ENCODE measurements around the gene SACM1L.

Gene SACM1L

DNA sequence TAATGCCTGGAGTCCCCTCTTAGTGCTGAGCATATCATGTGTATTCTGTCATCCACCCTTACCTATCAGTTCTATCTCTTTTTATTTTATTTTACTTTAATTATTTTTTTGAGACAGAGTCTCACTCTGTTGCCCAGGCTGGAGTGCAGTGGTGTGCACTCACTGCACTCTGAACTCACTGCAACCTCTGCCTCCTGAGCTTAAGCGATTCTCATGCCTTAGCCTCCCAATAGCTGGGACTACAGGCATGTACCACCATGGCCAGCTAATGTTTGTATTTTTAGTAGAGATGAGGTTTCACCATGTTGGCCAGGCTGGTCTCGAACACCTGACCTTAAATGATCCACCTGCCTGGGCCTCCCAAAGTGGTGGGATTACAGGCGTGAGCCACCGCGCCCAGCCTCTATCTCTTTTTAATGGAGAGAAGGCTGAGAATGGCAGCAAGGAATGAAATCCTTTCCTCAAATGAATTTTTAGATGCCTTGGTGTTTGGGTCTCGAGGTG lies 11.4 kb downstream of the SACM1L start:
- DNase-seq: no peak

DNA sequence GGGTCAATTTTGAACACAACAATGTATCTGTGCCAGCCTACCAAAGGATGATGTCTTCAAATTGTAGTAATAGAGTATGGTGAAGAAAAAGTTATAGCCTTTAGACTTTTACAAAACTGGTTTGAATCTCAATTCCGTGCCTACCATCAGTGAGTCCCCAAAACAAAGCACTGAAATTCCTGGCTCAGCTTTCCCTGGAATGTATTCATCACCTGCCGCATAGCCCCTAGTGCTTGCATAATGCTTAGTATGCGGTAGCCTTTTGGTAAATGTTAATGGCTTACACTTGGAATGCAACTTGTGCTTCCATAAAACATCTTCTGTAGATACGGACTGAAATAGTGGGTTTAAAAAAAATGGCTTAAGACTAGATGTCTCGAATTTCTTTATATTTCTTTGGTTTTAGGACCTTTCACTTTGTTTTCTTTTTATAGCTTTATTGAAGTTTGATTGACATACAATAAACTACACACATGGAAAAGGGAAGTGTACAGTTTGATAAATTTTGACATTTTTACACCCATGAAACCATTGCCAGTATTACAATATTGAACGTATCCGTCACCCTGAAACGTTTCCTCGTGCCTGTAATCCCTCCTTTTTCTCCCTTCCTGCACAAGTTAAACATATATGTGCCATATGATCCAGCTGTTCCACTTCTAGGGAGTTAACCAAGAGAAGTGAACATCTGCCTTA lies 12.1 kb downstream of the SACM1L start:
- no peak for DNase-seq

DNA sequence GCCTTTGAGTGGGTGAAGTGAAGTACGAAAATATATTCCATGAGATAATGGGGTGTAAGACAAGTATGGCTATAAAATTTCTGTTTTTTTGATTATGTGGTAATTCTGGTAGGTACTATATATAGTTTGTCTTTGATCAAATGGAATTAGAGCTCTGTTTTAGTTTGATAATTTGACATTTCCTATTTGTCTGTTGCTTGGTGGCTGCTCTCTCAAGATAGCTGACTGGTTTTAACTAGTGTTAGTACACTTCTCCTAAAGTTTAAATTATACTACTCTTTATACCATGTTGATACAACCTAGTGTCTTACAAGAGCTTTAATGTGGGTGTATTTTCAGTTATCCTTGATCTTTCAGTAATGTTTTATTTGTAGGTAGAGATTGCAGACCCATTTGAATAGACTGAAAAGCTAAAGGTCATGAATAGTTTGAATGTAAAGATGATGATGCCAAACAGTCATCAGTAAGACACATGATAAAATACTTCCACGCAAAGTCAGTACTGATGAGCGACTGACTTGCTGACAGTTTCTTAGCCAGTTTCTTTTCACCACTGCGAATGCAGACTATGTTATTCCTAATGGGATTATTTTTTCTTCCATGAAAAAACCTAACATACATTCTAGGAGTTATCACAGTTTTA lies 15.2 kb downstream of the SACM1L start:
- DNase-seq: no peak

DNA sequence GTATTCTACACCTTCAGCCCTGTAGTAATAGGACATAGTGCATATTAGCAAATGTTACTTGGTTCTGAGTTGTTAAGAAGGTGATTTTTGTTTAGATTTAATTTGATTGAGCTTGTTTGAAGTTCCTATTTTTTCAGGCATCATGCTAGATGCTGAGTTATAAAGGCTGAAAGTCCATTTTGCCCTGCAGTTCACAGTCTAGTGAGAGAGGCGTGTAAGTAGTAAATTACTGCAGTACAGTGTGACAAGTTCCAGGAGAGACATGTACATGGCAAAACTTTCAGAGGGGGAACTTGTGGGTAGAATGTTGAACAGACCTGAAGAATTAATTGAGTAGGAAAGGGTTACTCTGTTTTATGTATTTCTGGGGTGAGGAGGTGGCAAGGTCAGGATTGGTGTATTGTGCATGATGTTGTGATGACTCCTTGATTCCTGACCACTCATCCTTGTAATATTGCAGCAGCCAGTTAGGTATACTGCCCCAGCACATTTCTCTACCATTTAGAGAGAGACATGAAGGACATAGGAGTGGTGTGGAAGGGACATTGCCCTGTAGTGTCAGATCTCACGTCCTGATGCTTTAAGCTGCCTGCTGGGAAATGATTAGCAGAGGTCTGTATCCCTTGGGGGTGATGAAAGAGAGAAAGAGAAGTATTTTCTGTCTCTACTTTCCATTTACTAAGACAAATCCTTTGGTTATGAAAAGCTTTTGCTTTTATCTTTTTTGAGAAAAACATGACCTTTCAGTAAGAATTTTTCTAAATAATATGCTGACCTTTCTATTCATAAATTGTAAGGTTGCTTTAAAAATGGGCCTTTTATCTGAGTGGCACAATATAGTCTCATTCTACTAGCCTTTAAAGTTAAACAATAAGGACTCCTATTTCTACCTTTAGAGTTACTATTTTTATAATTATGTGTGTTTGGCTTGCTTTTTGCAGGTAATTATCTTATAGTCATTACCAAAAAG lies 16.9 kb downstream of the SACM1L start:
- DNase-seq: no peak

DNA sequence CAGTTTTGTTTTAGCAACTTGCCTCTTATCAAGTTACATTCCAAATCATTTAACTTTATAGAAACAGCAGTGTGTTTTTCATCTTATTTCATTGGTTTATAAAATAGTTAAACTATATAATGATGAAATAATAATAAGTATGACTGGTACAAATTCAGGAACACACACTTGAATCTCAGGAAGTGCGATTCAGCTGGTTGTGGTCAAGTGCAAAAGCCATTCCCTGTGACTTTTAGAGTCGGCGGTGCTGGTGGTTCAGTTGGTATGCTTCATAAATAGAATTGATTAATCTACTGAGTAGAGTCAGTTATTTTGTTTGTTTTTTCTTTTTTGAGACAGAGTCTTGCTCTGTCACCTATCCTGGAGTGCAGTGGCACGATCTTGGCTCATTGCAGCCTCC lies 22.7 kb downstream of the SACM1L start:
- DNase-seq: no peak

DNA sequence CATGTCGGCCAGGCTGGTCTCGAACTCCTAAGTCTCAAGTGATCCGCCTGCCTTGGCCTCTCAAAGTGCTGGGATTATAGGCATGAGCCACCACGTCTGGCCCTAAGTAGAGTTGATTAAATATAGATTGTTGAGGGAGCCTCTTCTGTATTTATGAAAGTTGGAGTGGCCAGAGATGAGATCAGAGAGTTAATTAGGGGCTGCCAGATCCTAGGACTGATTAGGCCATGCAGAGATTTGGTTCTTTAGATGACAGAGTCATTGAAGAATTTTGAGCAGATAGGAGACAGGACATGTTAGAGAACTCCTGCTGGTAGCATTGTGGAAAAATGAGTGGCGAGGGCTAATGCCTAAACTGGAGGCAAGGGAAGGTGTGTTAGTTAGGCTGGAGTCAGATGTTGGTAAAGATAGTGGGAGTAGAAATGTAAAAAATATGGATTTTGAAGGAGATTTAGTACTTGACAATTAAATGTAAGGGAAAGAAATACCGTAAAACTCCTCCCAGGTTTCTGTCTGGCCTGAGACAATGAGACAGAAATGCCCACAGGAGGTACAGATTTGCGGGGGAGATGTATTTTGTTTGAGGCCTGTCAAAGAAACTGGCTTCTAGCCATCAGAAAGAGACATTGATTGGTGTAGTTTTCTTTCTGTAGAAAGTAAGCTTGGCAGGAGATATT lies 23.4 kb downstream of the SACM1L start:
- DNase-seq: no peak

DNA sequence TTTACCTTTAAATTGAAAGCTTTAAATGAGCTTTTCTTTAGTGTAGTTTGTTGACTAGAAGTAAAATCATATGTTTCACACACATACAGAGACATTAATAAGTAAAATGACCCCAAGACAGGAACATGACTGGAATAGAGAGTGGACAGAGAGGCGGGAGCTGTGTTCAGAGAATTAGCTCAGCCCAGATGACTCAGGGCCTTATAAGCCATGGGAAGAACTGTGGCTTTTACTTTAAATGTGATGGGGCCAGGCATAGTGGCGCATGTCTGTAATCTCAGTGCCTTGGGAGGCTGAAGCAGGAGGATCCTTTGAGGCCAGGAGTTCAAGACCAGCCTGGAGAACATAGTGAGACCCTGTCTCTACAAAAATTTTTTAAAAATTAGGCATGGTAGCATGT lies 26.7 kb downstream of the SACM1L start:
- DNase-seq: no peak

DNA sequence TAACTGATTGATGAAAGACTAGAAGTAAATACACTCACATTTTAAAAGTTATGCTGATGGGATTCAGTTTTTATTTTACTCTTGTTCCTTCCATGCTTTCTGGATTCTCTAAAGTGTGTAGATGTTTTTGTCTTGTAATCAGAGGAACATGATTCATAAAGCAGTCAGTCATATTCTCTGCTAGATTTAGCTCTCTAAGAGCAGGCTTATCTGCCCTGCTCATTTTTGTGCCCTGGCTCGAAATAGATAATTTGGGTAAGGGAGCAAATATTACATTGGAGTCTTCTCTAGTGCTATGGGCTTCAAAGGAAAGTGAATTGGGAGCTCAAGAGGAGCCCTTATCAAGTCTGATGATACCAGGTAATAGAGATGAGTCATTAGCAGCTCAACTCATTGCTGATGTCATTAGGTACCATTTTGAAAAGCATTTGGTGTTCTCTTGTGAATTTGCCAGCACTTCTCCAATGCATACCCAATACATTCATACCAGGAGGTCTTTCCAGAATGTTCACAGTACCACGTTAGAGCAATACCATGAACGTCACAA lies 27.7 kb downstream of the SACM1L start:
- DNase-seq: no peak

DNA sequence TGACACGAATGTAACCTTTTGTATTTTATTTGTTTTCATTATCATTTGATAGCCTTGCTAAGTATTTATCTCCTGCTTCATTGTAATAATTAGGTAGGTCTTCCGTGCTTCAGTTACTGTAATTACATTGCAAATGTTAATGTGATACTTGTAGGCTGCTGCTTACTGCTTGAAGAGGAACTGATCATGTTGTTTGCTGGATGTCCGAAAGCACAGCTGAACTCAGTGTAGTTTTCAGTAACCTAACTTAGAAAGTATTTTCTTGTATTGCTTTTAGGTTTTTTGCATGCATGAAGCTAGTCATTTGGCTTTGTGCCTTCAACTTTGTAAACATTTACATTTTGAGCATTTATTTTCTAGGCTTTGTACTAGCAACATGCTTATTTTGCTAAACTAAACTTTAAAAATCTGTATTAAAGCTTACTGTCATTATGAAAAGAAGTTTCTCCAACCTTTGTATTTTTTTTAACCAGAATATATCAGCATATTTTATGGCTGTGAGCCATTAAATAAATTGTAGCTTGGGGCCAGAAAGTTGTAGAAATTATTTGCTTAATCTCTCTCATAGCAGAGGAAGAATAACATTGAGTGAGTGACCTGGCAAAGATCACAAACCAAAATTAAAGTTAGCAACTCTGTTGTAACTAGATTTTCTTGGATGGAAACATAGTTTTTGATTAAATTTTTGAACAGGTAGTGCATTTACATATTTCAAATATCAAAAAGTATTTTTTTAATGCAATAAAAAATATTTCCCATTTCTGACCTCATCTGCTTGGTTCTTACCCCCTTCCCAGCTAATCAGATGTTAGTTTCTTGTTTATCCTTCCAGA lies 30.7 kb downstream of the SACM1L start:
- DNase-seq: no peak

DNA sequence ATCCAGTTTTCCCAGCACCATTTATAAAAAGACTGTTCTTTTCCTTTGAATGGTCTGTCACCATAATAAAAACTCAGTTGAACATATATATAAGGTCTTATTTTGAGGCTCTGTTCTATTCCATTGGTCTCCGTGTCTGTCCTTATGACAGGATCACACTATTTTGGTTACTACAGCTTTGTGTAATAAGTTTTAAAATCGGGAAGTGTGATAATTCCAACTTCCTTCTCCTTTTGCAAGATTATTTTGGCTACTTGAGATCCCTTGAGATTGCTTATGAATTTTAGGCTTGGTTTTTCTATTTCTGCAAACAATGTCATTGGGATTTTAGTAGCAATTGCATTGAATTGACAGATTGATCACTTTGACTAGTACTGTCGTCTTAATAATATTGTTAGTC lies 35.7 kb downstream of the SACM1L start:
- no peak for DNase-seq

DNA sequence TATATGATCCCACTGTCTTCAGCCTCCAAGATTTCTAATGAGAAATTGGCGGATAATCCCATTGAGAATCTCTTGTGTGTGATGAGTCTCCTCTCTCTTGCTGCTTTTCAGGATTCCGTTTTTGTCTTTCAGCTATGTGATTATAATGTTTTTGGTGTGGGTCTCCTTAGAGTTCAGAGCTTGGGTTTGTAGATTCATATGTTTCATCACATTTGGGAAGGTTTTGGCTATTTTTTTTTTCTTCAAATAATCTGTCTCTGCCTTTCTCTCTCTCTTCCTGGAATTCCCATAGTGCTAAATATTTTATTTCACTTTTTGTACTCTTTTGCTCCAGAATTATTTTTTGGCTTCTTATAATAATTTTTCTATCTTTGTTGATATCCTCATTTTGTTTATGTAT lies 40.4 kb downstream of the SACM1L start:
- no peak for DNase-seq

DNA sequence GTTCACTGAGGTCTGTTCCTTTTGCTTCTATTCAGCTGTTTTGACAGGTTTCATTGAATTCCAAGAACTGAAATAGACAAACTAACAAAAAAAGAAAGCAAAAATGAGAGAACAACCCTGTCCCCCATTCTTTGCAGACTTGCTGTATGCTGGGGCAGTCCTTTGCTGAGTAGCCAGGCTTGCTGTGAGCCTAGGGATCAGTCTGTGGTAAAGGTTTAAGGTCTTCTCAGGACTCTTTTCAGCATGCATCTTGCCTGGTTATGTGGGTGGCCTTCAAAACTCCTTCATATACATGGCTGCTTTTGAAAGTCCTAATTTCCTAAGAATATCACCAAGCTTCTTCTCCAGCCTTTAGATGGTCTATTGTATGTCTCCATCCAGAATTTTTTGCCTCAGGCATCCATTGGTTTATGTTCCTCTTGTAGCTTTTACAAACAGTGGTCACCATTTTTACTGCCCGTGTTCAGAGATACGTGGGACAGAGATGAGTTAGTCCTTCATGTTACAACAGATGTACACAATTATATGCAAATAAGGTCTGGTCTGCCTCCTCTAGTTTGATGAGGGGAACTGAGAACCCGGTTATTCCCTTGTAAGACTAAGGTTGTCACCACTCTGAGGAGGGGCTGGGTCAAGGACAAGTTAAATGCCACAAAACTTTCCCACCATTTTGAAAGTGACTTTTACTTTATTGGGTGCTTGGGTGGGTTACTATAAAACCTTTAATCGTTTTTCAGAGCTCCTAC lies 41.4 kb downstream of the SACM1L start:
- DNase-seq: no peak

DNA sequence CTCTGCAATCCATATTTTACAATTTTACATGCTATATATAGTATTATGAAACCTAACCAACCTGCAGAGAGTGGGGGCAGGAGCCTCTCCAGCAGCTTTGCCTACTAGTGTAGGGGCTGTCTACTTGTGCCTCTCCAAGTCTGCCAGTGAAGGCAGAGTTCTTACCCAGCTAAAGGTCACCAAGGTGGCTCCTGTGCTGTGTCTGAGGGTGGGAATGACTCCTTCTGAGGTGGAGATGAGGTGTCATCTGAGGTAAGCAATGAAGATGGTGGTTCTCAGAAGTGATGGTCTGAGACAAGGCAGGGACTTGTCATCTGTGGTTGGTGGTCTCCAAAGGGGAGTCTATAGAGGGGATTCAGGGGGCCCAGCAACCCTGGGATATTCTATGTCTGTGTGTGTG lies 47.5 kb downstream of the SACM1L start:
- no peak for DNase-seq

DNA sequence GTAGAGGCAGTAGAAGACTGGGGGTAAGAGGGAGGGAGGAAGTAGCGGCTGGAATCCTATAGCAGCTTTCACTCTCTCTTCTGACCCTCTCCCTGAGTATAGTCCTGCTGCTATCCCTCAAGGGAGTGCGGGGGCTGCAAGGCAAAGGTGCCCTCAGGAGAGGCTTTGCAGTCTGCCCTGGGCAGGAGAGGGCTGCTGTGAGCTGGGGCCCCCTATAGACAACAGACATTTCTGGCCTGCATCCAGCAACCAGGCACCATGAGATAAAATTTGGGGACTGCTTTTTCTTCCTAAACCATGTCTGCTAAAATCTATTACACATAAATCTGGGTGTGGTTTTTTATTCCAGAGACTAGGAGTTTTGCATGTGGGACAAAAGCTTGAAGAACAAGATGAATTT lies 48.0 kb downstream of the SACM1L start:
- no peak for DNase-seq

DNA sequence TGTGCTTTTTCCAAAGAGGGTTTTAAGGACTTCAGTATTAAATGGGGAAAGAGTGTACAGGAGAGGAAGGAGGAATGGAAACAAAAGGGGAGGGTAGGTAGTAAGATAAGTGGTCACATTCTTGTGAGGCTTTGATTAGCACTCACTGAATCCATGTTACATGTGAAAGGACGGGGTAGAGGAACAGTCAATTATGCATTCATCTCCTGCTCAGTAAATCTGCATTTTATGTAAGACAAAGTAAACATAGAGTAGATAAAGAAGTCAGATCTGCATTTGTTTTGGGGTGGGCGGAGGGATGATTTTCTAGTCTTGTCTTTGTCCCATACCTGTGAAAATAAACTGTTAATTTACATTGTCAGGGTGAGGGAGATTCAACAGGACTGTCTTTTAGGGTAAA lies 50.8 kb downstream of the SACM1L start:
- DNase-seq: no peak

DNA sequence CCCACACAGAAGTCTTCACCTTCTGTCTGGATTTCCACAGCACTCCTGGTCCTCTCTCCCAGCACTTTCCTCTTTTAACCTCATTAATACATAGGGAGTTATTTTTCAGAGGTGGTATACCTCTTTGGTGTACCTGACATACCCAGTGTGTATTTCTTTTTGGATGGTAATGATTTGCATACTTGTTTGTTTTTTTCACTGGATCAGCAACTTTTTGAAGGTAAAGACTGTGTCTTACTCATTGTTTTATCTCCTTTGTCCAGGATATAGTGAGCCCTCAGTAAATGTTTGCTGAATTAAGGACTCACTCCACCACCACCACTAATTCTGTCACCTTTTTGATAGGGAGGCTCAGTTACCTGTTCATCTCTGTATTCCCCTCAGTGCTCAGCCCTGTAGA lies 52.1 kb downstream of the SACM1L start:
- no peak for DNase-seq

DNA sequence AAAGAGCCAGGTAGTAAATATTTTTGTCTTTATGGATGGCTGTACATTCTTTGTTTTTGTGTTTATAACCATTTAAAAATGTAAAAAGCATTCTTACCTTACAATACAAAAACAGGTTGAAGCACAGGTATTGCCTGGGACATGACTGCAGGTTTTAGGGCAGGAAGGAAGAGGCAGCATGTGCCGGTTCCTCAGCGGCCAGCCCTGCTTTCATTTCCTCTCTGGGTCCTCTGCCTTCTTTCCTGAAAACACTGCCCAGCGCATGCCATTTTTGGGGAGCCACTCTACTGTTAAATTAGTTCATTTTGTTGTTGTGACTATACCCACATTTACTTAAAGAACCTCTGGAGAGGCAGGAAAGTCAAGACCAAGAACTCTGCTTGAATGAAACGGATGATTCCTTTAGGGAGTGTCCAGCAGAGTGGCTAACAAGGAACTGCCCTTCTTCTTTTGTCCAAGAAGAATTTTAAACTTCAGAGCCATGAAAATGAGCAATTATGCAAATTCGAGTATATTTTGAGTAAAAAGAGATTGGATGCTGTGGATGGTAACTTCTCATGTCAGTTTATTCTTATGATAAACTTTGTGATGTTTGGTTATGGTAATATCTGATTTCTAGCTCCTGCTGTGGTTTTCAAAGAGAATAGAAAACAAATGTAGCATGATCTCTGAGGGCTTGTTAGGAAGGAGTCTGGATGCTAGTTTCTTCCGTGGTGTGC lies 52.7 kb downstream of the SACM1L start:
- DNase-seq: no peak

DNA sequence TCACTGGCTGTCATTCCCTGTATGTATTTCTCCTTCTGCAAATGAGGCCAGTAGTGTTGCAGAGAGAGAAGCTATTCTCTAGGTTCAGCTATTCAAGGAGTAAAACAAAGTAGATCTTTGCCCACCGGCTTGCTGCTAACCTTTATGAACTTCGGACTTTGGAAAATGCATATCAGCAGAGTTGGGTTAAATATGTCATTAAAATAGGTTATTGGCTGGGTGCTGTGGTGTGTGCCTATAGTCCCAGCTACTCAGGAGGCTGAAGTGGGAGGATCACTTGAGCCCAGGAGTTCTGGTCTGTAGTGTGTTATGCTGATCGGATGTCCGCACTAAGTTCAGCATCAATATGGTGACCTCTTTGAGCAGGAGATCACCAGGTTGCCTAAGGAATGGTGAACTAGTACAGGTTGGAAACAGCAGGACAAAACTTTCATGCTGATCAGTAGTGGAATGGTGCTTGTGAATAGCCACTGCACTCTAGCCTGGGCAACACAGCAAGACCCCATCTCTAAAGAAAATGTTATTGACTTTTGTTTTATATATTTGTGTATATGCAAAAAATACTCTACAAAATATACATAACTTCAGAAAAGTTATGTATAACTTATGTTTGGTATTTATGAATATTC lies 53.4 kb downstream of the SACM1L start:
- DNase-seq: no peak

DNA sequence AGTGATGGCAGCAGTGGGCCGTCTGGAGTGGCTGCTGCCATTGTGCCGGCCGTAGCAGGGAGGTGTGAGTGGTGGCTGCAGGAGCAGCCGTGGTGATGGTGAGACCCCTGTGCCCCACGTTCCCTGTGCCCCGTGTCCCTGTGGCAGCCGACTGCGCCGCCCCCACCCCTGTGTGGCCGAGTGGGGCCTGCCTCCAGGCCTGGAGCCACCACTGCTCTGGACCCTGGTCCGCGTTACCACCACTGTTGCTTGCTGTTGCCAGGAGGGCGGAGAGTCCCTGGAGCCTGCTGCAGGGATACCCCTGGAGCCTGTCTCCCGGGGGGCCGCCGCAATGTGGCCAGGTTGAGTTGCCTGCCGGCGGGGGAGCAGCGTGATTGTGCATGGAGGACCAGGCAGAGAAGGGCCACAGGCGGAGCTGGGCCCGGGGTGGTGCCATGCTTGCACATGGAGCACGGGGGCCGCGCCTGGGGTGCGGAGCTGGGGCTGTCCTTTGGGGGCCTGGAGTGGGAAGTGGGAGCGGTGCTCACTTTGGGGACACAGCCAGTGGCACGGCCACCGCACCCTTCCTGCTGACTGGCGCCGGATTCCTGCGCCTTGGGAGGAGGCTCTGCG lies 57.1 kb downstream of the SACM1L start:
- no peak for DNase-seq

Measured in stimulated activated CD4-positive, alpha-beta T cell treated with anti-CD3 and anti-CD28 coated beads, Interleukin-12 subunit alpha, Interleukin-12 subunit beta, amount 100 ng/mL, for 4 hours (primary cell).